HepG2 (cell line): ENCODE results near the gene STX4. TPM values are rescaled to one million over a fixed set of nuclear protein-coding genes. Genes with fewer than 3 reads are reported as not detected.
A peak's percentile ranks its signal among the peaks of the same experiment; 100 is the strongest.

Experiments
- ATAC-seq: fragments of 200-7000 bp; cut with Tn5 transposase; 3 replicates; pipeline ENCODE4 v1.9.1; 2020; ENCODE audit warnings: mild to moderate bottlenecking, moderate library complexity
- BruUV-seq: library from RNA; stranded (reverse); fragments of 400-500 nt; replicated peaks from 2 replicates; lab custom pipeline; 2021; lab: Mats Ljungman, UMichigan
- CTCF ChIA-PET: fragments of 300-600 bp; formaldehyde crosslinking; extraction: SDS; loops from one replicate; lab custom pipeline; 2021; ENCODE audit warnings: low total read pairs, inconsistent platforms, low intra/inter-chr PET ratio; lab: Yijun Ruan, JAX
- POLR2A ChIA-PET: fragments of 350-600 bp; sonication (Branson Sonifier 250); formaldehyde crosslinking; loops from one replicate; lab custom pipeline; 2020; ENCODE audit warnings: antibody characterized with exemption, inconsistent platforms; lab: Yijun Ruan, JAX
- DNase-seq: peaks from one replicate; pipeline ENCODE4 v3.0.0-alpha.2; 2015; ENCODE audit warnings: low spot score
- FAIRE-seq: peaks from 3 replicates; lab custom pipeline; 2011; peaks lifted over from hg19 to GRCh38; lab: Jason Lieb, UNC
- H2AFZ ChIP-seq: one replicate; pipeline ENCODE4 v1.6.1; 2011; ENCODE audit warnings: low read length, inconsistent platforms
- H3K27ac ChIP-seq: fragments of 300-600 bp; 3 replicates; pipeline ENCODE4 v1.8.0; 2011; ENCODE audit warnings: mixed run types, mild to moderate bottlenecking, mixed read lengths, low read length, inconsistent platforms; ENCODE audit not compliant: insufficient read depth; ENCODE audit errors: extremely low read length
- H3K27me3 ChIP-seq, 2 experiments: fragments of 200-600 bp in 1 of 2; 2 replicates in 1 of 2; 3 replicates in 1 of 2; pipeline versions ENCODE4 v1.6.0 to v1.8.0; 2011; ENCODE audit warnings: low read length in 2 of 2, mild to moderate bottlenecking in 2 of 2, moderate library complexity in 2 of 2, inconsistent platforms in 1 of 2; ENCODE audit not compliant: insufficient read depth in 2 of 2, control insufficient read depth in 1 of 2
- H3K36me3 ChIP-seq, 2 experiments: fragments of 200-600 bp in 1 of 2; replicated peaks in 1 of 2; 2 replicates in 1 of 2; 3 replicates in 1 of 2; pipeline versions ENCODE4 v1.5.1 to v1.8.0; 2011; ENCODE audit warnings: low read length in 2 of 2, inconsistent platforms in 1 of 2; ENCODE audit not compliant: insufficient read depth in 2 of 2, control insufficient read depth in 1 of 2
- H3K4me1 ChIP-seq: 2 replicates; pipeline ENCODE4 v1.5.1; 2012; ENCODE audit warnings: low read length, inconsistent platforms; ENCODE audit not compliant: insufficient read depth
- H3K4me2 ChIP-seq: 2 replicates; pipeline ENCODE4 v1.6.0; 2011; ENCODE audit warnings: low read depth, low read length, inconsistent platforms
- H3K4me3 ChIP-seq, 3 experiments: fragments of 200-600 bp in 1 of 3; sonication (generic), shearing (Covaris generic) in 1 of 3; replicated peaks in 1 of 3; 2 replicates each; pipeline ENCODE4 v1.5.1; 2011 to 2016; ENCODE audit warnings: low read length in 3 of 3, inconsistent platforms in 2 of 3, low read depth in 2 of 3, mild to moderate bottlenecking in 2 of 3, control low read depth in 1 of 3, mixed read lengths in 1 of 3; ENCODE audit not compliant: insufficient read depth in 1 of 3
- H3K79me2 ChIP-seq: one replicate; pipeline ENCODE4 v1.6.1; 2011; ENCODE audit warnings: low read length, inconsistent platforms; ENCODE audit not compliant: insufficient read depth
- H3K9ac ChIP-seq: 2 replicates; pipeline ENCODE4 v1.6.0; 2011; ENCODE audit warnings: mild to moderate bottlenecking, low read depth, low read length, inconsistent platforms; ENCODE audit not compliant: insufficient read depth
- H3K9me3 ChIP-seq: 2 replicates; pipeline ENCODE4 v1.5.1; 2012; ENCODE audit warnings: mild to moderate bottlenecking, low read length
- H4K20me1 ChIP-seq: 2 replicates; pipeline ENCODE4 v1.6.0; 2011; ENCODE audit warnings: inconsistent platforms, mild to moderate bottlenecking, low read length, moderate library complexity; ENCODE audit not compliant: insufficient read depth
- CTCF ChIP-seq: sonication (generic); formaldehyde crosslinking; IDR thresholded peaks from 2 replicates; pipeline ENCODE4 v1.5.0; 2020; ENCODE audit warnings: mild to moderate bottlenecking, missing genetic modification reagents, moderate library complexity
- EED ChIP-seq: sonication (generic); formaldehyde crosslinking; IDR thresholded peaks from 2 replicates; pipeline ENCODE4 v1.5.0; 2020; ENCODE audit warnings: mild to moderate bottlenecking, missing genetic modification reagents
- KLF13 ChIP-seq: sonication (generic); formaldehyde crosslinking; IDR thresholded peaks from 2 replicates; pipeline ENCODE4 v1.4.0; 2020; ENCODE audit warnings: mild to moderate bottlenecking, missing genetic modification reagents
- SMAD9 ChIP-seq: sonication (generic); formaldehyde crosslinking; IDR thresholded peaks from 2 replicates; pipeline ENCODE4 v1.5.1; 2020; ENCODE audit warnings: mild to moderate bottlenecking, missing genetic modification reagents
- ZBTB26 ChIP-seq: IDR thresholded peaks from 2 replicates; pipeline ENCODE4 v1.6.1; 2016; ENCODE audit warnings: missing compliant biosample characterization, missing genetic modification reagents, borderline replicate concordance
- ZBTB4 ChIP-seq: sonication (generic); formaldehyde crosslinking; IDR thresholded peaks from 2 replicates; pipeline ENCODE4 v1.4.0; 2020; ENCODE audit warnings: missing genetic modification reagents, mild to moderate bottlenecking, borderline replicate concordance
- ZFP82 ChIP-seq: sonication (generic); formaldehyde crosslinking; IDR thresholded peaks from 2 replicates; pipeline ENCODE4 v1.5.1; 2020; ENCODE audit warnings: mild to moderate bottlenecking, missing genetic modification reagents, borderline replicate concordance
- ZNF138 ChIP-seq: sonication (generic); formaldehyde crosslinking; IDR thresholded peaks from 2 replicates; pipeline ENCODE4 v1.5.0; 2020; ENCODE audit warnings: mild to moderate bottlenecking, low read depth, missing genetic modification reagents
- ZNF503 ChIP-seq: sonication (generic); formaldehyde crosslinking; IDR thresholded peaks from 2 replicates; pipeline ENCODE4 v1.4.0; 2020; ENCODE audit warnings: missing genetic modification reagents
- ZNF747 ChIP-seq: sonication (generic); formaldehyde crosslinking; IDR thresholded peaks from 2 replicates; pipeline ENCODE4 v1.8.1; 2023; ENCODE audit warnings: missing genetic modification reagents, mild to moderate bottlenecking, borderline replicate concordance
- WGBS: methylation state at CpG from one replicate; pipeline ENCODE4 v1.1.6; 2017; ENCODE audit warnings: low lambda C conversion rate; 5-methylcytosine and 5-hydroxymethylcytosine counted together
- in situ Hi-C: cut with HindIII; loops from 2 replicates; pipeline ENCODE4 v1.10.0; 2017; ENCODE audit warnings: low pct_unique_long_range_greater_than_20kb; ENCODE audit not compliant: extremely low pct_ligation_motif_present
- intact Hi-C: fragments of 100-400 bp; cut with micrococcal nuclease; formaldehyde crosslinking; loops from one replicate; pipeline ENCODE4 v1.10.0; 2022; ENCODE audit not compliant: unreplicated experiment
- polyA plus RNA-seq, 8 experiments: library from polyadenylated mRNA; depleted of rRNA in 3 of 8; stranded (reverse) in 7 of 8; unstranded in 1 of 8; fragments of >200 nt; fragmentation: Illumina TruSeq in 4 of 8; extraction: Trizol in 4 of 8; gene quantifications; 2 replicates each; pipeline versions ENCODE4 v1.2.1 to v1.2.3, GENCODE V29; 2011 to 2016; ENCODE audit warnings: low read depth in 4 of 8, missing spikeins in 1 of 8, mixed read lengths in 1 of 8; ENCODE audit not compliant: insufficient read depth in 1 of 8
- total RNA-seq, 5 experiments: library from RNA; depleted of rRNA; stranded (reverse); fragments of >200 nt; fragmentation: Illumina TruSeq; extraction: Trizol; gene quantifications; 2 replicates each; pipeline ENCODE4 v1.2.3, GENCODE V29; 2016; ENCODE audit warnings: low read depth in 1 of 5

Gene STX4
- total and polyA plus RNA-seq, 2 of the 13 experiments (the other 11 are each of a cell fraction or from before 2014, with no cell fraction given): 29.2 to 34.6 TPM

DNA sequence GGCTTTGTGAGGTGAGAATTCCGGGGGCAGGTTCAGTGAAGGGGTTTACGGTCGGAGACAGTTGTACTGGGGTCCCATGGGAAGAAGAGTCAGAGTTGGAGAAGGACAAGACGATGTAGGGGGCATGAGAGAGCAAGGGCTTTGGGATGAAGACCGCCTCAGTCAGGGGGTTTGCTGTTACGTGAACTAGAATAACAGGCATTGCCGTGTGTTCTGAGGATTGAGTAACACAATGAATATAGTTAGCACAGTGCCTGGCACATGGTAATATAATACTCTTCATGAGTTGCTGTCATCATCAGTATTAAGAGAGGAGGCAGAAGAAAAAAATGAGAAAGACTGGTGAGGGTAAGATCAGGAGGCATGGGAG is 41.4 kb downstream of the STX4 start:
- Histone ChIP-seq H3K9ac (peak overlapping the region; percentile 88), H3K9me3 (no peaks in the 10 kb centered on the region), H4K20me1 (no peaks in the 10 kb centered on the region), H3K27ac (peak overlapping the region; percentile 83), H2AFZ (no peak overlapping the region), H3K79me2 (peaks cover 37% of the 10 kb centered on the region), H3K4me3 (peak overlapping the region; percentile 75 to 97 (median 90)), H3K4me1 (peaks cover 22% of the 10 kb centered on the region), H3K4me2 (peak overlapping the region; percentile 93), H3K27me3 (no peaks in the 10 kb centered on the region; a peak in 1 of 5 replicates), H3K36me3 (peaks cover 16 to 33% of the 10 kb centered on the region in 2 experiments; a peak in 4 of 5 replicates)
- no peak for FAIRE-seq
- TF ChIP-seq ZNF747 (CRISPR knock-in tag) (0 out of 2 replicates have a peak, but pooled peaks have one; percentile 2), ZNF138 (CRISPR knock-in tag) (peak; percentile 10; the same call in 1 of the 2 replicates), ZBTB26 (no peak), KLF13 (CRISPR knock-in tag) (0 out of 2 replicates have a peak, but pooled peaks have one; percentile 10), SMAD9 (CRISPR knock-in tag) (0 out of 2 replicates have a peak, but pooled peaks have one; percentile 8), CTCF (CRISPR knock-in tag) (0 out of 2 replicates have a peak, but pooled peaks have one; percentile 31), ZNF503 (CRISPR knock-in tag) (0 out of 2 replicates have a peak, but pooled peaks have one; percentile 1), ZBTB4 (CRISPR knock-in tag) (no peak), ZFP82 (0 out of 2 replicates have a peak, but pooled peaks have one; percentile 65), EED (no peak; the same call in 1 of the 2 replicates)
- ChIA-PET CTCF (interaction anchor here (1.7 kb wide), 1 partner anchor 89 kb away, joined by 8 read pairs; the partner anchor contains the start of gene HSD3B7), POLR2A (interaction anchor here (1.0 to 2.4 kb wide), 25 partner anchors 10 to 638 kb away, joined by 3 to 56 read pairs (median 7); partner anchors contain the start of genes ARMC5, FUS, HSD3B7 and KAT8)
- in situ Hi-C loops (loop anchor here (5.0 kb wide), 2 partner anchors 42 to 87 kb away; partner anchors contain the start of genes HSD3B7 and STX4), intact Hi-C loops (loop anchor here (1.0 to 2.0 kb wide), 4 partner anchors 20 to 77 kb away; partner anchors contain the start of genes STX4 and VKORC1)
- no TSS peak for BruUV-seq
- 3% methylated on average over 7 of the region's 7 CpGs for WGBS
- no peak for DNase-seq
- ATAC-seq: no peak
